IPS-18a (cell line): ENCODE measurements around the gene RDH13.
"Not testable (repeated sequence)": the region's sequence is repeated elsewhere in the genome, so short reads cannot be mapped to it uniquely, and the experiment has no call there.

Experiments
- H3K27ac ChIP-seq: one replicate; pipeline ENCODE4 v1.5.1; 2013; ENCODE audit warnings: low read length
- H3K27me3 ChIP-seq: one replicate; pipeline ENCODE4 v1.6.1; 2013; ENCODE audit warnings: mild to moderate bottlenecking, low read length; ENCODE audit not compliant: control insufficient read depth, insufficient read depth
- H3K36me3 ChIP-seq: one replicate; pipeline ENCODE4 v1.6.1; 2013; ENCODE audit warnings: low read depth, low read length; ENCODE audit not compliant: control insufficient read depth
- H3K4me1 ChIP-seq: one replicate; pipeline ENCODE4 v1.6.1; 2013; ENCODE audit warnings: low read depth, low read length; ENCODE audit not compliant: control insufficient read depth
- H3K4me3 ChIP-seq: one replicate; pipeline ENCODE4 v1.5.1; 2013; ENCODE audit warnings: low read length
- H3K9ac ChIP-seq: one replicate; pipeline ENCODE4 v1.6.1; 2013; ENCODE audit warnings: mild to moderate bottlenecking, low read length, moderate library complexity
- H3K9me3 ChIP-seq: one replicate; pipeline ENCODE4 v1.6.1; 2013; ENCODE audit warnings: low read depth, low read length; ENCODE audit not compliant: control insufficient read depth

Gene RDH13

GRCh38 chr19:54998751-54999239 lies 64.2 kb downstream of the RDH13 start:
- not testable (repeated sequence) for H3K9ac ChIP-seq, H3K9me3 ChIP-seq, H3K27ac ChIP-seq, H3K4me1 ChIP-seq, H3K27me3 ChIP-seq, H3K4me3 ChIP-seq
- peaks cover 26% of the 10 kb centered on the region for H3K36me3 ChIP-seq

GRCh38 chr19:54995561-54995960 lies 67.4 kb downstream of the RDH13 start:
- Histone ChIP-seq H3K4me1 (no peaks in the 10 kb centered on the region), H3K9ac (no peak overlapping the region), H3K4me3 (no peak overlapping the region), H3K9me3 (no peaks in the 10 kb centered on the region), H3K27me3 (no peaks in the 10 kb centered on the region), H3K36me3 (peaks cover 20% of the 10 kb centered on the region), H3K27ac (no peak overlapping the region)
